GM12878 (cell line): ENCODE results near the gene ETV7.

Experiments used
- BMI1 ChIP-seq: fragments of 450-650 bp; IDR thresholded peaks from 2 replicates; pipeline ENCODE4 v1.6.1; 2016; ENCODE audit warnings: mild to moderate bottlenecking, moderate library complexity, borderline replicate concordance
- CEBPB ChIP-seq, 2 experiments: fragments of 150-350 bp in 1 of 2; IDR thresholded peaks; 2 replicates each; pipeline ENCODE4 v1.6.1; 2012 to 2014; ENCODE audit warnings: low read depth in 2 of 2, low read length in 2 of 2, borderline replicate concordance in 1 of 2, inconsistent platforms in 1 of 2
- CTCF ChIP-seq, 3 experiments: IDR thresholded peaks in 2 of 3; conservative IDR thresholded peaks in 1 of 3; 2 replicates each; pipeline ENCODE4 v1.5.1; 2011; ENCODE audit warnings: low read depth in 3 of 3, low read length in 3 of 3, mild to moderate bottlenecking in 3 of 3, control low read depth in 2 of 3, moderate library complexity in 2 of 3, inconsistent platforms in 1 of 3, mixed read lengths in 1 of 3; ENCODE audit not compliant: control insufficient read depth in 2 of 3, insufficient read depth in 1 of 3; ENCODE audit errors: extremely low read depth in 1 of 3
- JUNB ChIP-seq: IDR thresholded peaks from 2 replicates; pipeline ENCODE4 v1.6.1; 2016; ENCODE audit warnings: antibody characterized with exemption, mild to moderate bottlenecking
- JUND ChIP-seq: IDR thresholded peaks from 2 replicates; pipeline ENCODE4 v1.6.1; 2012; ENCODE audit warnings: low read depth, mild to moderate bottlenecking, low read length, improper control_type of control experiment, moderate library complexity
- PAX5 ChIP-seq: IDR thresholded peaks from 2 replicates; pipeline ENCODE4 v1.6.1; 2011; ENCODE audit warnings: low read depth, low read length, borderline replicate concordance
- RFX5 ChIP-seq: IDR thresholded peaks from 2 replicates; pipeline ENCODE4 v1.6.1; 2011; ENCODE audit warnings: low read depth, low read length, improper control_type of control experiment
- ZNF207 ChIP-seq: fragments of 450-650 bp; IDR thresholded peaks from 2 replicates; pipeline ENCODE4 v1.6.1; 2014; ENCODE audit warnings: antibody characterized with exemption, mild to moderate bottlenecking, borderline replicate concordance
- ZNF274 ChIP-seq: IDR thresholded peaks from one replicate; pipeline ENCODE4 v1.8.0; 2011; ENCODE audit not compliant: insufficient read length, insufficient read depth
- TF ChIP-seq, protein P1 (sequence below): fragments of 450-650 bp; IDR thresholded peaks from 2 replicates; pipeline ENCODE4 v1.6.1; 2017; ENCODE audit warnings: mild to moderate bottlenecking, moderate library complexity

GRCh38 chr6:36381502-36382389 lies 5.7 kb downstream of the ETV7 start:
- TF ChIP-seq CTCF (IDR thresholded peaks at IDR 0.05 in 2 of 3, conservative IDR thresholded peaks at IDR 0.05 in 1 of 3; ENCODE audit: control insufficient read depth in 2 of 3, extremely low read depth in 1 of 3, insufficient read depth in 1 of 3, low read depth in 3 of 3, low read length in 3 of 3), result no peak; a peak in 1 of 6 replicates
- TF ChIP-seq RFX5, result no peak
- no peak for TF ChIP-seq ZNF274
- no peak for TF ChIP-seq BMI1
- TF ChIP-seq PAX5, result no peak
- peak; percentile 50; the same call in 1 of the 2 replicates for TF ChIP-seq JUND
- TF ChIP-seq ZNF207, result no peak
- TF ChIP-seq JUNB, result no peak
- TF ChIP-seq, protein P1, sequence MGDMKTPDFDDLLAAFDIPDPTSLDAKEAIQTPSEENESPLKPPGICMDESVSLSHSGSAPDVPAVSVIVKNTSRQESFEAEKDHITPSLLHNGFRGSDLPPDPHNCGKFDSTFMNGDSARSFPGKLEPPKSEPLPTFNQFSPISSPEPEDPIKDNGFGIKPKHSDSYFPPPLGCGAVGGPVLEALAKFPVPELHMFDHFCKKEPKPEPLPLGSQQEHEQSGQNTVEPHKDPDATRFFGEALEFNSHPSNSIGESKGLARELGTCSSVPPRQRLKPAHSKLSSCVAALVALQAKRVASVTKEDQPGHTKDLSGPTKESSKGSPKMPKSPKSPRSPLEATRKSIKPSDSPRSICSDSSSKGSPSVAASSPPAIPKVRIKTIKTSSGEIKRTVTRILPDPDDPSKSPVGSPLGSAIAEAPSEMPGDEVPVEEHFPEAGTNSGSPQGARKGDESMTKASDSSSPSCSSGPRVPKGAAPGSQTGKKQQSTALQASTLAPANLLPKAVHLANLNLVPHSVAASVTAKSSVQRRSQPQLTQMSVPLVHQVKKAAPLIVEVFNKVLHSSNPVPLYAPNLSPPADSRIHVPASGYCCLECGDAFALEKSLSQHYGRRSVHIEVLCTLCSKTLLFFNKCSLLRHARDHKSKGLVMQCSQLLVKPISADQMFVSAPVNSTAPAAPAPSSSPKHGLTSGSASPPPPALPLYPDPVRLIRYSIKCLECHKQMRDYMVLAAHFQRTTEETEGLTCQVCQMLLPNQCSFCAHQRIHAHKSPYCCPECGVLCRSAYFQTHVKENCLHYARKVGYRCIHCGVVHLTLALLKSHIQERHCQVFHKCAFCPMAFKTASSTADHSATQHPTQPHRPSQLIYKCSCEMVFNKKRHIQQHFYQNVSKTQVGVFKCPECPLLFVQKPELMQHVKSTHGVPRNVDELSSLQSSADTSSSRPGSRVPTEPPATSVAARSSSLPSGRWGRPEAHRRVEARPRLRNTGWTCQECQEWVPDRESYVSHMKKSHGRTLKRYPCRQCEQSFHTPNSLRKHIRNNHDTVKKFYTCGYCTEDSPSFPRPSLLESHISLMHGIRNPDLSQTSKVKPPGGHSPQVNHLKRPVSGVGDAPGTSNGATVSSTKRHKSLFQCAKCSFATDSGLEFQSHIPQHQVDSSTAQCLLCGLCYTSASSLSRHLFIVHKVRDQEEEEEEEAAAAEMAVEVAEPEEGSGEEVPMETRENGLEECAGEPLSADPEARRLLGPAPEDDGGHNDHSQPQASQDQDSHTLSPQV, result no peak
- TF ChIP-seq CEBPB (IDR thresholded peaks at IDR 0.05; ENCODE audit: borderline replicate concordance in 1 of 2, low read depth in 2 of 2, low read length in 2 of 2), result 0 out of 4 replicates have a peak, but pooled peaks of 1 of the 2 experiments have one; percentile 29
